ENCODE data around the gene STRA6.

Gene STRA6

DNA sequence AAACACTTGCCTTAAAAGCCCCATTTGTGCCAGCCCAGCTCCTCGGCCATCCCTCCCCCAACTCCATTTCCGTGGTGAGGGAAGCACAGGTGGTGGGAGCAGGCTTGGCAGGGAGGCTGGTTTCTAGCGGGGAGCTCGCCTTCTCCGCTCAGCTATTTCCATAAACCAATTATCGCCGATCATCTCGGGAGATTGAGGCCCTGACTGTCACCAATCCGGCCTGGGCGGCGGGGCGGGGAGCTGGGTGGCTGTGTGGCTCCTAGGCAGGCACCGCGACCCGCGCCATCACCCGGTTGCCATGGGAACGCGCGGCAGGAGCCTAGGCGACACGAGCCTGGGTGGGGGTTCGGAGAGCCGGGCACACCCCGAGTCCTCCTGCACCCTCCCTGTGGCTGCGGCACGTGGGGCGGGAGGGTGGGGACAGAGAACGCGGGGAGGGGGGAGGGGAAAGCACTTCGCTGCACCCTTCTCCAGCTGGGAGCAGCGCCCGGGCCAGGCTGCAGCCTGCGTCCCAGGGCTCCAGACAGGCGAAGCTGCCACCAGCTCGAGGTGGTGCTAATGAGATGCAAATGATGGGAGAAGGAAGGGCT is 42.9 kb upstream of the STRA6 start:
- no peak overlapping the region for H3K4me3 ChIP-seq (ENCODE audit: severe bottlenecking)
- H3K4me1 ChIP-seq (ENCODE audit: insufficient read depth, poor library complexity, severe bottlenecking), result peaks cover 15% of the 10 kb centered on the region
- no peak overlapping the region for H3K27ac ChIP-seq (ENCODE audit: poor library complexity, severe bottlenecking)
- H3K36me3 ChIP-seq (ENCODE audit: low read depth), result no peaks in the 10 kb centered on the region
- no peaks in the 10 kb centered on the region for H3K9me3 ChIP-seq (ENCODE audit: severe bottlenecking)
- no peaks in the 10 kb centered on the region for H3K27me3 ChIP-seq (ENCODE audit: insufficient read depth, poor library complexity, severe bottlenecking)
- DNase-seq (ENCODE audit: low spot score) (no peak), ATAC-seq (ENCODE audit: low read depth) (no peak)
- TF ChIP-seq, protein P1, sequence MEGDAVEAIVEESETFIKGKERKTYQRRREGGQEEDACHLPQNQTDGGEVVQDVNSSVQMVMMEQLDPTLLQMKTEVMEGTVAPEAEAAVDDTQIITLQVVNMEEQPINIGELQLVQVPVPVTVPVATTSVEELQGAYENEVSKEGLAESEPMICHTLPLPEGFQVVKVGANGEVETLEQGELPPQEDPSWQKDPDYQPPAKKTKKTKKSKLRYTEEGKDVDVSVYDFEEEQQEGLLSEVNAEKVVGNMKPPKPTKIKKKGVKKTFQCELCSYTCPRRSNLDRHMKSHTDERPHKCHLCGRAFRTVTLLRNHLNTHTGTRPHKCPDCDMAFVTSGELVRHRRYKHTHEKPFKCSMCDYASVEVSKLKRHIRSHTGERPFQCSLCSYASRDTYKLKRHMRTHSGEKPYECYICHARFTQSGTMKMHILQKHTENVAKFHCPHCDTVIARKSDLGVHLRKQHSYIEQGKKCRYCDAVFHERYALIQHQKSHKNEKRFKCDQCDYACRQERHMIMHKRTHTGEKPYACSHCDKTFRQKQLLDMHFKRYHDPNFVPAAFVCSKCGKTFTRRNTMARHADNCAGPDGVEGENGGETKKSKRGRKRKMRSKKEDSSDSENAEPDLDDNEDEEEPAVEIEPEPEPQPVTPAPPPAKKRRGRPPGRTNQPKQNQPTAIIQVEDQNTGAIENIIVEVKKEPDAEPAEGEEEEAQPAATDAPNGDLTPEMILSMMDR (IDR thresholded peaks at IDR 0.05; ENCODE audit: poor library complexity, severe bottlenecking), result no peak

DNA sequence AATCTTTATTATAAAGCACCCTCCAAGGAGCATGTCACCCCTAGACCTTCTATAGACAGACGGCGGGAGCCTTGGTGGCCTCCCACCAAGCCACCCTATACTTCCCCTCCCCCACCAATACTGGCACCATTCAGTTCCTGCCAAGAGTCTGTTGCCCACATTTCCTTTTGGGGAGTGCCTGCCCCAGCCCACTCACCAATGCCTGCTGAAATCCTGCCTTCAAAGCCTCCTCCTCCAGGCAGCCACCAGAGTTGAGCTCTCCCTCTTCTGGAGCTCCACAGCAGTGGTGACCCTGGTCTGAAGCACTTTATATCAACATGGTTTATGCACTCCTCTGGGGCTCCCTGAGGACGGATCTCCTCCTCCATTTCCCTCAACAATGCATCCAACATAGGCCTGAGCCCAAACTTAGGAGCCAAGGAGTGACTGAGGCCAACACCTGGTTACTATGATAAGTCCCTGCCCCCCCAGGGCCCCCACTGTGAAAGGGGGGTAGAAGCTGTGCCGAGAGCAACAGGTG is 42.3 kb upstream of the STRA6 start:
- TF ChIP-seq, protein P1 (IDR thresholded peaks at IDR 0.05; ENCODE audit: poor library complexity, severe bottlenecking), result no peak
- H3K9me3 ChIP-seq (ENCODE audit: severe bottlenecking), result no peaks in the 10 kb centered on the region
- H3K4me3 ChIP-seq (ENCODE audit: severe bottlenecking), result no peak overlapping the region
- H3K36me3 ChIP-seq (ENCODE audit: low read depth), result no peaks in the 10 kb centered on the region
- no peak for DNase-seq (ENCODE audit: low spot score)
- H3K27ac ChIP-seq (ENCODE audit: poor library complexity, severe bottlenecking), result no peak overlapping the region
- H3K27me3 ChIP-seq (ENCODE audit: insufficient read depth, poor library complexity, severe bottlenecking), result no peaks in the 10 kb centered on the region
- H3K4me1 ChIP-seq (ENCODE audit: insufficient read depth, poor library complexity, severe bottlenecking), result peaks cover 20% of the 10 kb centered on the region
- ATAC-seq (ENCODE audit: low read depth), result no peak

DNA sequence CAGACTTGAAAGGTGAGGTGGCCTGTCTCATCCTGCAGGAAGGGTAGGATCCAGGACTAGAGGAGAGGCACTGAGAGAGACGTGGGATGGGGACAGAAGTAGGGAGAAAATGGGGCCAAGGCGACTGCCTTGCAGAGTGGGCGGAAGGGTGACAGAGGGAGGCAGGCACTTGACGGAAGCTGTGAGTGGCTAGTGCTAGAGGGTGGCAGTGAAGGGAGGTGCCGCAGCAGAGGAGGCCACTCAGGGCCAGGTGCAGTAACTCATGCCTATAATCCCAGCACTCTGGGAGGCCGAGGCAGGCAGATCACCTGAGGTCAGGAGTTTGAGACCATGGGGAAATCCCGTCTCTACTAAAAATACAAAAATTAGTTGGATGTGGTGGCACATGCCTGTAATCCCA is 40.8 kb upstream of the STRA6 start:
- Histone ChIP-seq H3K9me3 (ENCODE audit: severe bottlenecking) (no peaks in the 10 kb centered on the region), H3K27ac (ENCODE audit: poor library complexity, severe bottlenecking) (no peak overlapping the region), H3K4me3 (ENCODE audit: severe bottlenecking) (no peak overlapping the region), H3K36me3 (ENCODE audit: low read depth) (no peaks in the 10 kb centered on the region), H3K27me3 (ENCODE audit: insufficient read depth, poor library complexity, severe bottlenecking) (no peaks in the 10 kb centered on the region), H3K4me1 (ENCODE audit: insufficient read depth, poor library complexity, severe bottlenecking) (peaks cover 24% of the 10 kb centered on the region)
- ATAC-seq (ENCODE audit: low read depth) (no peak), DNase-seq (ENCODE audit: low spot score) (no peak)
- TF ChIP-seq, protein P1 (IDR thresholded peaks at IDR 0.05; ENCODE audit: poor library complexity, severe bottlenecking), result no peak

DNA sequence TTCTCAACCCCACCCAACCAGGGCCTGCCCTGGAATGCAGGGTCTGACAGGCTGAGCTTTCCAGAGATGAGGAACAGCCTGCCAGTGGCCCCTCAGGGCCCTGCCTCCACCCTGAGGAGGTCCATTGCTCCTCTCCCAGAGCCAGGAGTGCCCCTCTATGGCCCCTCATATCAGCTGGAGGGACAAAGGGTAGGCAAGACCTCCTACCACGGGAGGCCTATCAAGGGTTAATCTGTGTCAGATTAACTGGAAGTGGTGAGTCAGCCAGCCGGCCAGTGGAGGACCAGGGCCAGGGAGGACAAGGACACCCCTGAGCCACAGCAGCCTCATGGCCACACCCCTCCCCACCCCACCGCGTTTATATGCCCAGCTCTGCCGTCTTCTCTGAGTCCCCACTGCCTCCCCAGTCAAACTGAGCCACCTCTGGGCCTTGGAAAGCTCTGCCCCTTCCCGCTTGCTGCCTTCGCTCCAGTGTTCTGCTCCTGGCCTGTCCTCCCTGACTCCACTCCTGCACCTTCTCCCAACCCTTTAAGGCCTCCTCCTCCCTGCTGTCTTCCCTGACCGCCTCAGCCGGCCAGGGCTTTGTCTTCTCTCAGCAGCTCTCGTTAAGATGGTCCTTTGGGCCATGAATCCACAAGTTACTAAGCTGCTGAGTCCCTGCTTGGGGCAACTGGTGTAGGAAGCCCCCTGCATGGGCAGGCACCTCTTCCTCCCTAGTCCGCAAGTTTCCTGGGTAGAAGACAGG is 40.0 kb upstream of the STRA6 start:
- Histone ChIP-seq H3K9me3 (ENCODE audit: severe bottlenecking) (no peaks in the 10 kb centered on the region), H3K4me3 (ENCODE audit: severe bottlenecking) (no peak overlapping the region), H3K4me1 (ENCODE audit: insufficient read depth, poor library complexity, severe bottlenecking) (peaks cover 24% of the 10 kb centered on the region), H3K36me3 (ENCODE audit: low read depth) (no peaks in the 10 kb centered on the region), H3K27me3 (ENCODE audit: insufficient read depth, poor library complexity, severe bottlenecking) (no peaks in the 10 kb centered on the region), H3K27ac (ENCODE audit: poor library complexity, severe bottlenecking) (no peak overlapping the region)
- DNase-seq (ENCODE audit: low spot score) (no peak), ATAC-seq (ENCODE audit: low read depth) (no peak)
- TF ChIP-seq, protein P1 (IDR thresholded peaks at IDR 0.05; ENCODE audit: poor library complexity, severe bottlenecking), result no peak

All from RWPE2 (cell line).